ENCODE data around the gene SUMO3. TPM values are rescaled to one million over a fixed set of nuclear protein-coding genes. Genes with fewer than 3 reads are reported as not detected.

Gene SUMO3
- total and polyA plus RNA-seq, 4 donors = 66.8 to 159 (median 112) TPM

DNA sequence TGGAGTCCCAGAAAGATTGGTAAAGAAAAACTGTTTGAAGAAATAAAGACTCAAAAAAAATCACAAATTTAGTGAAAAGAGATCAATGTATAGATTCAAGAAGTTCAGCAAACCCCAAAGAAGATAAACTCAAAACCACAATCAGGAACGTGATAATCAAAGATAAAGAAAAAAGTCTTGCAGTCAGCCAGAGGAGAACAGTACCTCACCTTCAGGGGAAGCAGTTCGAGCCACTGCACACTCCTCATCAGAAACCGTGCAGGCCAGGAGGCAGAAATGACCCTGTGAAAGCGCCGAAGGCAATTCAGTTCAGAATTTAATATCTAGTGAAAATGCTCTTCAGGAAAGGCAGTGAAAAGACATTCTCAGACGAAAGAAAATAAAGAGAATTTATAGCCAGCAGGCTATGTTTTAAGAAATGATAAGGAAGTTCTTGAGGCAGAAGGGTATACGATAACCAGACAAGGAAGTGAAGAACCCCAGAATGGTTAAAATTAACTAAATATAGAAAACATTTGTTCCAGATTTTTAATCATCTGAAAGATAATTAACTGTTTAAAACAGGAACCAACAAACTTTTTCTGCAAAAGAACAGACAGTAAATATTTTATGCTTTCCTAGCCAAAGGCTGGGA is 13.5 kb upstream of the SUMO3 start:
- Histone ChIP-seq H3K36me3 (ENCODE audit: control insufficient read depth, insufficient read depth, low read length) (no peaks in the 10 kb centered on the region), H3K4me3 (ENCODE audit: low read depth, low read length) (no peak overlapping the region), H3K27me3 (ENCODE audit: control insufficient read depth, insufficient read depth, low read length) (no peaks in the 10 kb centered on the region), H3K27ac (ENCODE audit: low read depth, low read length) (no peak overlapping the region), H3K4me1 (ENCODE audit: control insufficient read depth, insufficient read depth, low read length) (peaks cover under 1% of the 10 kb centered on the region), H3K9me3 (ENCODE audit: control insufficient read depth, insufficient read depth, low read length) (peaks cover 3% of the 10 kb centered on the region)
- DNase-seq (ENCODE audit: low read depth in 4 of 6, low spot score in 6 of 6) = peak in 1 of 6 donors; percentile 8
- 74% methylated on average over 5 of the region's 7 CpGs for WGBS (ENCODE audit: insufficient coverage)

DNA sequence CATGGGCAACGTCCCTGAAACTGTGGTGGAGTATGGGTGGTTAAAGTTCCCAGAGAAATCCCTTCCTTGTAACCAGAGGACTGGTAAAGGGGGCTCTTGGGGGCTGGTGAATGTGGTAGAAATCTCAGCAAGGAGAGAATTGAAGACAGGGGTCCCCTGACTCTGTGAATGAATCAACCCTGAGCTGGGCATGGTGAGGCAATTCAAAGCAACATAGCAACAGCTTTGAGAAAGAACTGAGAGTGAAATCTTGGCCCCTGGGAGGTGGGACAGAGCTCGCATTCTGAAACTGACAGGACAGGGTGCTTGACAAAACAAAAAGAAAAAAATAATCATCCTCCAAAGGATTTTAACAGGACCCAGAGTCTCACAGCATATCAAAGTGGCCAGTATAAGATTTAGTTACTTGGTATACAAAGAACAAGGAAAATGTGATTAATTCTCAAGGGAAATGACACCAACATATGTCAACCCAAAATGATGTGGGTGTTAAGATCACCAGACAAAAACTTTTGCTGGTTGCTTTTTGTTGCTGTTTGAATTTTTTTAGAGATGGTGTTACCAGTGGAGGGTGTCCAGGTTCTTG is 11.7 kb upstream of the SUMO3 start:
- Histone ChIP-seq H3K36me3 (ENCODE audit: control insufficient read depth, insufficient read depth, low read length) (no peaks in the 10 kb centered on the region), H3K27me3 (ENCODE audit: control insufficient read depth, insufficient read depth, low read length) (no peaks in the 10 kb centered on the region), H3K4me3 (ENCODE audit: low read depth, low read length) (no peak overlapping the region), H3K4me1 (ENCODE audit: control insufficient read depth, insufficient read depth, low read length) (no peaks in the 10 kb centered on the region), H3K9me3 (ENCODE audit: control insufficient read depth, insufficient read depth, low read length) (peaks cover 3% of the 10 kb centered on the region), H3K27ac (ENCODE audit: low read depth, low read length) (no peak overlapping the region)
- DNase-seq (ENCODE audit: low read depth in 4 of 6, low spot score in 6 of 6) = no peak
- WGBS (ENCODE audit: insufficient coverage) = no CpG with 5 or more reads among the region's 2 CpGs

DNA sequence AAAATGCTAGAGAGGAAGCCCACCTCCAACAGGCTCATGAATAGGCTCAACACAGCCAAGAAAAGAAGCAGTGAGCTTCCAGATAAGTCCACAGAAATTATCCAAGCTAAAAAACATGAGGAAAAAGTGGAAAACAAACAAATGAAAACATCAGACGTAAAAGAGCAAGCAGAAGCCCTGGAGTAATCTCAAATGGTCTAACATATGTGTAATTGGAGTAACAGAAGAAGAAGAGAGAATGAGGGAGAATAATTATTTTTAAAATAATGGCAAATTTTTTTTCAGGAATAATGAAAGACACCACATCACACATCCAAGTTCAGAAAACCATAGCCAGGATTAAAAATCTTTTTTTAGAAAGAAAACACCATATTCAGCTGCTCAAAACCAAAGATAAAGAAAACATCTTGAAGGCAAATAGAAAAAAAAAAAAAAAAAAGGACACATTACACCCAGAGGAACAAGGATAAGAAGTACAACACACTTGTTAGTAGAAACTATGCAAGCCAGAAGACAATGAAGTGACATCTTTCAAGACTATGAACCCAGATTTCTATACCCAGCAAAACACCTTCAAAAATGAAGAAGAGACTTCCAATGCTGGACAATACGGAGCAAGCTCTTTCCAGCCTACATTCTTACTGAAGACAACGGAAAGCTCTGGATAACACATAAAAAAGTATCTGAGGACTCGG is 10.6 kb upstream of the SUMO3 start:
- Histone ChIP-seq H3K4me3 (ENCODE audit: low read depth, low read length) (no peak overlapping the region), H3K27ac (ENCODE audit: low read depth, low read length) (no peak overlapping the region), H3K27me3 (ENCODE audit: control insufficient read depth, insufficient read depth, low read length) (no peaks in the 10 kb centered on the region), H3K36me3 (ENCODE audit: control insufficient read depth, insufficient read depth, low read length) (no peaks in the 10 kb centered on the region), H3K9me3 (ENCODE audit: control insufficient read depth, insufficient read depth, low read length) (peaks cover 3% of the 10 kb centered on the region), H3K4me1 (ENCODE audit: control insufficient read depth, insufficient read depth, low read length) (no peaks in the 10 kb centered on the region)
- DNase-seq (ENCODE audit: low read depth in 4 of 6, low spot score in 6 of 6) = no peak
- 86% methylated on average over 1 of the region's 4 CpGs for WGBS (ENCODE audit: insufficient coverage)

DNA sequence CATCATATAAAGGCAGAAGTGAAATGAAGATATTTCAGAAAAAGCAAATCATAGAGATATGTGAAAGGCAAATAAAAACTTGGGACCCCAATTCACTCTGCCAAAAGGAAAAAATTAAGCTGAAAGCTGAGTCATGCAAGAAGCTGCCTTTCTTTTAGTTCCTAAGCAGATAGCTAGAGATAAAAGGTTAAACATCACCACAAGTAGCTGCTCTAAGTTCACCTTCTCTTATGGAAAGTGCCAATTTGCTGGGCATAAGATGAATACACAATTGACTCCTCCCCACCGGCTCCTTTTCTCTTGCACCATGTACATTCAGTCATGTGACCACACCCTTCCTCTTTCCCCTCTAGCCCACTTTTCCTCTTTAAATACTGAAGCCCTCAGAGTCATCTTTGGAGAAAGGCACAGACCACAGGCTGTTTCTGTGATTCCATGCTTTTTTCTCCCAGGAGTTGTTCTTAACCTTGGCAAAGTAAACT is 5.4 kb upstream of the SUMO3 start:
- WGBS (ENCODE audit: insufficient coverage) = 100% methylated on average over 1 of the region's 1 CpG
- Histone ChIP-seq H3K36me3 (ENCODE audit: control insufficient read depth, insufficient read depth, low read length) (no peaks in the 10 kb centered on the region), H3K4me1 (ENCODE audit: control insufficient read depth, insufficient read depth, low read length) (peaks cover 6% of the 10 kb centered on the region)

DNA sequence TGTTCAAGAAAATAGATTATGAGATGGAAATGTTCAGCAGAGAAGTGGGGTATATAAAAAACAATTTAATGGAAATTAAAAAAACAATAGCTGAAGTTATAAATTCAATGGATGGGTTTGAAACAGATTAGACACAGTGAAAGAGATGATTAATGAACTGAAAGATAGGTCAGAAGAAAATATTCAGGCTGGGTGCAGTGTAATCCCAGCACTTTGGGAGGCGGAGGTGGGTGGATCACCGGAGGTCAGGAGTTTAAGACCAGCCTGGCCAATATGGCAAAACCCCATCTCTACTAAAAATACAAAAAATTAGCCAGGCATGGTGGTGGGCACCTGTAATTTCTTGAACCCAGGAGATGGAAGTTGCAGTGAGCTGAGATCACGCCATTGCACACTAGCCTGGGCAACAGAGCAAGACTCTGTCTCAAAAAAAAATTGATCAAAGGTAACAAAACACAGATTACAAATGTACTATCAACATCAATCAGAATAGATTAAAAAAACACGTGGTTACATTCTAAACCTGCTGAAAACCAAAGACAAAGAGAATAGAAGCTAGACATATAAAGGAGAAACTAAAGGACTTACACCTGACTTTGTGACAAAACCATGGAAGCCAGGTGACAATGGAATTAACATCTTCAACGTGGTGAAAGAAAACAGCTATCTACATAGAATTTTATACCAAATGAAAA is 4.8 kb upstream of the SUMO3 start:
- no peak overlapping the region for H3K27ac ChIP-seq (ENCODE audit: low read depth, low read length)
- WGBS (ENCODE audit: insufficient coverage) = 100% methylated on average over 1 of the region's 5 CpGs
- peaks cover 7% of the 10 kb centered on the region for H3K9me3 ChIP-seq (ENCODE audit: control insufficient read depth, insufficient read depth, low read length)
- no peaks in the 10 kb centered on the region for H3K36me3 ChIP-seq (ENCODE audit: control insufficient read depth, insufficient read depth, low read length)
- H3K4me3 ChIP-seq (ENCODE audit: low read depth, low read length) = no peak overlapping the region
- DNase-seq (ENCODE audit: low read depth in 4 of 6, low spot score in 6 of 6) = no peak
- H3K4me1 ChIP-seq (ENCODE audit: control insufficient read depth, insufficient read depth, low read length) = peaks cover 6% of the 10 kb centered on the region
- H3K27me3 ChIP-seq (ENCODE audit: control insufficient read depth, insufficient read depth, low read length) = no peaks in the 10 kb centered on the region

More for the DNA sequence above, 5.4 kb upstream of the SUMO3 start:
- Histone ChIP-seq H3K4me3 (ENCODE audit: low read depth, low read length) (no peak overlapping the region), H3K27me3 (ENCODE audit: control insufficient read depth, insufficient read depth, low read length) (no peaks in the 10 kb centered on the region), H3K9me3 (ENCODE audit: control insufficient read depth, insufficient read depth, low read length) (peaks cover 10% of the 10 kb centered on the region), H3K27ac (ENCODE audit: low read depth, low read length) (no peak overlapping the region)
- no peak for DNase-seq (ENCODE audit: low read depth in 4 of 6, low spot score in 6 of 6)

DNA sequence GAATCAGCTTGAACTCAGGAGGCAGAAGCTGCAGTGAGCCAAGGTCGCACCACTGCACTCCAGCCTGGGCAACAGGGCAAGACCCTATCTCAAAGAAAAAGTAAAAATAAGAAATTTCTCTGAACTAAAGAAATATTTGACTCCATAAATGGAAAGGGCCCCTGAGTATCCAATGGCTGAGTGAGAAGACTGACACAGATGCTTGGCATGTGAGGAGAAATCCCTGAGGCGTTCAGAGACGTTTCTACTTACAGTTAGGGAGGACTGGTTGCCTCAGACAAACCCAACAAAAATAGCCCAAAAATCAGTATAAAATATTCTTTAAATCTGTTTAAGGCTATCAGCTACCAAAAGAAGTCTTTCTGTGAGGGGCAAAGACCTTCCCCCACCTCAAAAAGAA is 3.0 kb upstream of the SUMO3 start:
- Histone ChIP-seq H3K27me3 (ENCODE audit: control insufficient read depth, insufficient read depth, low read length) (no peaks in the 10 kb centered on the region), H3K9me3 (ENCODE audit: control insufficient read depth, insufficient read depth, low read length) (peaks cover 7% of the 10 kb centered on the region), H3K36me3 (ENCODE audit: control insufficient read depth, insufficient read depth, low read length) (no peaks in the 10 kb centered on the region), H3K4me1 (ENCODE audit: control insufficient read depth, insufficient read depth, low read length) (peaks cover 21% of the 10 kb centered on the region), H3K4me3 (ENCODE audit: low read depth, low read length) (no peak overlapping the region), H3K27ac (ENCODE audit: low read depth, low read length) (no peak overlapping the region)
- DNase-seq (ENCODE audit: low read depth in 4 of 6, low spot score in 6 of 6) = no peak
- WGBS (ENCODE audit: insufficient coverage) = no CpG with 5 or more reads among the region's 3 CpGs

DNA sequence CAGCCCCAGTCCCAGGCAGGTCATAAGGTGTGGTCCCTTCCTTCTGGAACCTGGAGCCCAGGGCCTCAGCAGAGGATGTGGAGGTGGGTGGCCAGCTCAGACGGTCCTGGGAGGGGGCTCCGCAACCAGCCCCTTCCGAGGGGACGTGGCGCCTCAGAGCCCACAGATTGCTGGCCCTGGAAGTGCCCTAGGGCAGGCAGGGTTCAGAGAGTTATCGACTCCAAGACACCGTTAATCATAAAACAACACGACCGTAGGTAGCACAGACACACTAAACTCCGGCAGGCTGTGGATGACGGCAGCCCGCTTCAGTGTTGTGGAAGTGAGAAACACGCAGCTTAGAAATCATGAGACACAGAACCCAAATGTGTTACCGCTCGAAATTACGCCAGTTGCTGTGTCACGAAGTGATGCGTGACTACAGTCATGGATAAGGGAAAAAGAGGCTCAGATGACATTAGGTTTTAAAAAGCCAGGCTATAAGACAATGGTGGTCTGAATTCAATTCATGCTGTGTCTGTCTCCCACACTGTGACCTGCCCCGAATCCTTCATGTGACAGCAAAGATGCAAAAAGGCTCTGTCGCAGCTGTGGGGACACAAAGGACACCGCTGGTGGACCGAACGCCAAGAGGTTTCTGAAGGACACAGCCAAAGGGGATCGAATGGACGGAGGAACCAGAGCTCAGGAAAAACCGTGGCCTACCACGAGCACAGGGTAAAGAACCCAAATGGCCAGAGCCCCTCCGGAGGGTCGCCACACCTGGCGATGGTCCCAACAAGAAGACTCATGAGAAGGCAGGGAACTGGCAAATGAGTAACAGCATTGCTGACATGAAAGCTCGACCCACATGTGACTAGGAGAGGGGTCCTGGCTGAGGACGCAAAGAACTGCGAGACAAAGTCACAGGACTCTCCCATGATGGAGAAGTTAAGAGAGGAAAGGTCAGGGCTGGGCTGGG is 1.7 kb upstream of the SUMO3 start:
- peaks cover 7% of the 10 kb centered on the region for H3K9me3 ChIP-seq (ENCODE audit: control insufficient read depth, insufficient read depth, low read length)
- peaks cover 9% of the 10 kb centered on the region for H3K36me3 ChIP-seq (ENCODE audit: control insufficient read depth, insufficient read depth, low read length)
- WGBS (ENCODE audit: insufficient coverage) = 95% methylated on average over 31 of the region's 33 CpGs
- H3K27me3 ChIP-seq (ENCODE audit: control insufficient read depth, insufficient read depth, low read length) = no peaks in the 10 kb centered on the region
- H3K4me1 ChIP-seq (ENCODE audit: control insufficient read depth, insufficient read depth, low read length) = peaks cover 29% of the 10 kb centered on the region
- H3K27ac ChIP-seq (ENCODE audit: low read depth, low read length) = no peak overlapping the region
- no peak for DNase-seq (ENCODE audit: low read depth in 4 of 6, low spot score in 6 of 6)
- no peak overlapping the region for H3K4me3 ChIP-seq (ENCODE audit: low read depth, low read length)

DNA sequence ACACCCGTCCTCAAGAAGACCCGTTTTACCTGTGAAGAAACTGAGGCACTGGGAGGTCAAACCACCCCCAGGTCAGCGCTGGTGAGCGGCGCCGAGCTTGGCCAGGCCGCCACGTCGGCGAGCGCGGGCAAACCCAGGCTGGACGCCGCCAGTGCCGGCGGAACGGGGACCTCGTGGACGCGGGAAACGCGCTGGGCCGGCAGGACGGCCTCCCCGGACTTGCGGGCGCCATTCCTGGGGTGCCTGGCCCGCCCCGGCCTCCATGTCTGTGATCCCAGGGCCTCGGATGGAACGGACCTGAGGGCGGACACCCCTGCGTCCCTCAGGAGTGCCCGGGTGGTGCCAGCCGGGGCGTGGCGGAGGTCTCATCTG is 764 bp upstream of the SUMO3 start:
- H3K4me3 ChIP-seq (ENCODE audit: low read depth, low read length) = peak overlapping the region; percentile 33
- H3K9me3 ChIP-seq (ENCODE audit: control insufficient read depth, insufficient read depth, low read length) = peaks cover 7% of the 10 kb centered on the region
- WGBS (ENCODE audit: insufficient coverage) = 49% methylated on average over 37 of the region's 37 CpGs
- peaks cover 29% of the 10 kb centered on the region for H3K4me1 ChIP-seq (ENCODE audit: control insufficient read depth, insufficient read depth, low read length)
- no peaks in the 10 kb centered on the region for H3K27me3 ChIP-seq (ENCODE audit: control insufficient read depth, insufficient read depth, low read length)
- DNase-seq (ENCODE audit: low read depth in 4 of 6, low spot score in 6 of 6) = no peak
- no peak overlapping the region for H3K27ac ChIP-seq (ENCODE audit: low read depth, low read length)
- peaks cover 12% of the 10 kb centered on the region for H3K36me3 ChIP-seq (ENCODE audit: control insufficient read depth, insufficient read depth, low read length)

DNA sequence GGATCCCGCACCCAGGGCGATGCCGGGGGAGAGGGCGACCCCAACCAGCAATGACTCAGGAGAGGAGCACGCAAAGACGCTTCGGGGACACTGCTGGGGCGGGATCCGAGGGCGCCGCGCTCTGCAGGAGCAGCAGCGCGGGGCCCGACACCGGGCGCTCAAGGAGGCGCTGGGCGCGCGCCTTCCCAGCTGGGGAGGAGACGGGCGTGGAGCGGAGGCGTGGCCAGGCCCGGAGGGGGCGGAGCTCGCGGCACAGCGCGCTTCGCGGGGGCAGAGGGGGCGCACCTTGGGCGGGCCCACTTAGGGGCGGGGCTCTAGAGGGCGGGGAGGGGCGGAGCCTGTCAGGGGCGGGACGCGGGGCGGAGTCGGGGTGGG is 369 bp downstream of the SUMO3 start:
- Histone ChIP-seq H3K27me3 (ENCODE audit: control insufficient read depth, insufficient read depth, low read length) (no peaks in the 10 kb centered on the region), H3K27ac (ENCODE audit: low read depth, low read length) (no peak overlapping the region), H3K36me3 (ENCODE audit: control insufficient read depth, insufficient read depth, low read length) (peaks cover 23% of the 10 kb centered on the region), H3K4me3 (ENCODE audit: low read depth, low read length) (peak overlapping the region; percentile 58), H3K9me3 (ENCODE audit: control insufficient read depth, insufficient read depth, low read length) (peaks cover 5% of the 10 kb centered on the region), H3K4me1 (ENCODE audit: control insufficient read depth, insufficient read depth, low read length) (peaks cover 29% of the 10 kb centered on the region)
- DNase-seq (ENCODE audit: low read depth in 4 of 6, low spot score in 6 of 6) = peak in 5 of 6 donors; percentile 59 to 94 (median 69)
- WGBS (ENCODE audit: insufficient coverage) = under 1% methylated on average over 32 of the region's 43 CpGs
